ENCODE measurements around the gene CLDN16. TPM values are rescaled to one million over a fixed set of nuclear protein-coding genes. Genes with fewer than 3 reads are reported as not detected.

The CLDN16 gene
- total and polyA plus RNA-seq, 9 donors = 0.06 to 5.2 (median 0.25) TPM; not detected in 2

DNA sequence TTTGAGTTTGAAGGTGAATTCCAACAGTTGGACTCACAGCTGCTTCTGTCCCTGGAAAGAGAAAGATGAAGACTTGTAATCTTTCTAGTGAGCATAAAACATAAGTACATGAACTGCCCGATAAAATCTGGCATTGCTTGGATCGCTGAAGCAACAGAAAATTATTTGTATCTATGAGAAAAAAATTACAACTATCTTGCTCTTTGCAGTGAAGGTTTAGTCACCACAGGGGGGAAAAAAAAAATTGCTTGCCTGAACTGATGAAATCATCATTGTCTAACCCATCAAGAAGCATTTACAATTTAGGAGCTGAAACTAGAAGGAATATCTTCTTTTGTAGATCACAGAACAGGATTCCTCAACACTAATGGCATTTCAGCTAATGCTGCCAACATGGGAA is 41.7 kb downstream of the CLDN16 start:
- no peak for DNase-seq
- Histone ChIP-seq H3K4me1 (ENCODE audit: insufficient read depth) (no peaks in the 10 kb centered on the region), H3K36me3 (no peaks in the 10 kb centered on the region), H3K27me3 (no peaks in the 10 kb centered on the region), H3K9me3 (no peaks in the 10 kb centered on the region), H3K4me3 (no peak overlapping the region), H3K27ac (no peak overlapping the region)
- intact Hi-C loops (cut with DNase I) = loop anchor here in 1 of 4 donors (10.0 kb wide), 1 partner anchor 465 kb away; no protein-coding TSS in a partner anchor
- WGBS, 3 donors = 71 to 76% (median 75%) methylated on average over 2 of the region's 2 CpGs
- TF ChIP-seq, protein P1, sequence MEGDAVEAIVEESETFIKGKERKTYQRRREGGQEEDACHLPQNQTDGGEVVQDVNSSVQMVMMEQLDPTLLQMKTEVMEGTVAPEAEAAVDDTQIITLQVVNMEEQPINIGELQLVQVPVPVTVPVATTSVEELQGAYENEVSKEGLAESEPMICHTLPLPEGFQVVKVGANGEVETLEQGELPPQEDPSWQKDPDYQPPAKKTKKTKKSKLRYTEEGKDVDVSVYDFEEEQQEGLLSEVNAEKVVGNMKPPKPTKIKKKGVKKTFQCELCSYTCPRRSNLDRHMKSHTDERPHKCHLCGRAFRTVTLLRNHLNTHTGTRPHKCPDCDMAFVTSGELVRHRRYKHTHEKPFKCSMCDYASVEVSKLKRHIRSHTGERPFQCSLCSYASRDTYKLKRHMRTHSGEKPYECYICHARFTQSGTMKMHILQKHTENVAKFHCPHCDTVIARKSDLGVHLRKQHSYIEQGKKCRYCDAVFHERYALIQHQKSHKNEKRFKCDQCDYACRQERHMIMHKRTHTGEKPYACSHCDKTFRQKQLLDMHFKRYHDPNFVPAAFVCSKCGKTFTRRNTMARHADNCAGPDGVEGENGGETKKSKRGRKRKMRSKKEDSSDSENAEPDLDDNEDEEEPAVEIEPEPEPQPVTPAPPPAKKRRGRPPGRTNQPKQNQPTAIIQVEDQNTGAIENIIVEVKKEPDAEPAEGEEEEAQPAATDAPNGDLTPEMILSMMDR (IDR thresholded peaks at IDR 0.05) = no peak
- TF ChIP-seq POLR2A (IDR thresholded peaks at IDR 0.05) = no peak
- TF ChIP-seq EP300 (IDR thresholded peaks at IDR 0.05) = no peak

DNA sequence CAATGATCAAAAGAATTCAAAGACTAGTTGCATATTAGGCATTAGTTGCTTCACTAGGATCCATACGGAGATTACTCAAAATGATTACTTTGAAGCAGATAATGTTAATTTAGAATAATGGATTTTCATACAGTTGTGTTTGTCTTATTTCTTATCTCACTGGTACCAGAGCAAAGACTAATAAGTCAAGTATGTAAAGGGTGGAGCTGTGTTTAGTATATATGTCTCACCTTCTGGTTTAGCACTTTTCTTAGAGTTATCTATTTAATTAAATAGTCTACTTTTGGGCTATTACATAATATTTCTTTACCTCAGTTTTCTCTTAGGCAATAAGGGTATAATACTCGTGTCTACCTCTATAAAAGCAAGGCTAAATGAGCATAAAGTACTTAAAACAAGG is 42.9 kb downstream of the CLDN16 start:
- intact Hi-C loops (cut with DNase I) = no loop called here
- 84 to 88% (median 87%) methylated on average over 2 of the region's 2 CpGs for WGBS, 3 donors

DNA sequence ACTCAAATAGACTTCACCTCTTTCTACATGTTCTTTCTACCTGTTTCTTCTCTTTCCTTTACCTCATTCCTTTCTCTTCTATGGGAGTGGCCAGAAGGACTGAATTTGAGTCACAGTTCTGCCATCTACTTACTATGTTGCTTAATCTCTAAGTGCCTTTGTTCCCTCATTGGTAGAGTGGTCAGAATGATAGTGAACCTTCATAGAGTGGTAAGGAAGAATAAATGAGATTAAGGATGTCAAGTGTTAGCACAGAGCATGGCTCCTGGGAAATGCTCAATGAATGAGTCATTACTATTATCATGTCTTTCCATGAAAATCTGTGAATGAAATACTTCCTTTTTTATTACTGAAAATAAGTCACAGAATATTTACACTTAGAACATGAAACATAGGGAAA is 44.3 kb downstream of the CLDN16 start:
- no peak for TF ChIP-seq EP300 (IDR thresholded peaks at IDR 0.05)
- TF ChIP-seq, protein P1 (IDR thresholded peaks at IDR 0.05) = no peak
- TF ChIP-seq POLR2A (IDR thresholded peaks at IDR 0.05) = no peak
- DNase-seq = no peak
- no peak overlapping the region for H3K27ac ChIP-seq
- H3K36me3 ChIP-seq = no peaks in the 10 kb centered on the region
- no peaks in the 10 kb centered on the region for H3K4me1 ChIP-seq (ENCODE audit: insufficient read depth)
- intact Hi-C loops (cut with DNase I) = no loop called here
- no peak overlapping the region for H3K4me3 ChIP-seq
- H3K9me3 ChIP-seq = no peaks in the 10 kb centered on the region
- H3K27me3 ChIP-seq = no peaks in the 10 kb centered on the region

More for the DNA sequence above, 42.9 kb downstream of the CLDN16 start:
- no peaks in the 10 kb centered on the region for H3K27me3 ChIP-seq
- H3K27ac ChIP-seq = no peak overlapping the region
- no peaks in the 10 kb centered on the region for H3K36me3 ChIP-seq
- TF ChIP-seq, protein P1 (IDR thresholded peaks at IDR 0.05) = no peak
- no peak for TF ChIP-seq POLR2A (IDR thresholded peaks at IDR 0.05)
- TF ChIP-seq EP300 (IDR thresholded peaks at IDR 0.05) = no peak
- H3K4me3 ChIP-seq = no peak overlapping the region
- no peak for DNase-seq
- no peaks in the 10 kb centered on the region for H3K4me1 ChIP-seq (ENCODE audit: insufficient read depth)
- H3K9me3 ChIP-seq = no peaks in the 10 kb centered on the region

DNA sequence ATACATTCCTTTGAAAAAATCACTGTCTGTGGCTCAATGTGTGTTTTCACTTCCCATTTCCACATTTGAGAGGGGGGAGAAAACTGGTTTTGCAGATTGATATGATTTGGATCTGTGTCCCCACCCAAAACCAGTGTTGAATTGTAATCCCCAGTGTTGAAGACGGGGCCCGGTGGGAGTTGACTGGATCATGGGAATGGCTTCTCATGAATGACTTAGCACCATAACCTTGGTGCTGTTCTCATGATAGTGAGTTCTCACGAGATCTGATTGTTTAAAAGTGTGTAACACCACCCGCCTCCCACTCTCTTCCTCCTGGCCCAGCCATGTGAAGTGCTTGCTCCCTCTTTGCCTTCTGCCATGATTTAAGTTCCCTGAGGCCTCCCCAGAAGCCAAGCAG is 45.7 kb downstream of the CLDN16 start:
- no peak for DNase-seq
- 93 to 94% (median 94%) methylated on average over 4 of the region's 4 CpGs for WGBS, 3 donors
- Histone ChIP-seq H3K4me1 (ENCODE audit: insufficient read depth) (no peaks in the 10 kb centered on the region), H3K4me3 (no peak overlapping the region), H3K27ac (no peak overlapping the region), H3K9me3 (no peaks in the 10 kb centered on the region), H3K36me3 (no peaks in the 10 kb centered on the region), H3K27me3 (no peaks in the 10 kb centered on the region)
- intact Hi-C loops (cut with DNase I) = no loop called here
- TF ChIP-seq POLR2A (IDR thresholded peaks at IDR 0.05) (no peak), EP300 (IDR thresholded peaks at IDR 0.05) (no peak)
- TF ChIP-seq, protein P1 (IDR thresholded peaks at IDR 0.05) = no peak

Data from ovary (tissue), 9 donors.